Effector CD4-positive, alpha-beta T cell (primary cell): Measurements from ENCODE around the gene LPIN3.

Source experiments
- DNase-seq: peaks from one replicate; pipeline ENCODE4 v3.0.0-alpha.2; 2020

The LPIN3 gene

GRCh38 chr20:41352106-41352505, 11.5 kb downstream of the LPIN3 start:
- no peak for DNase-seq

- no peak for DNase-seq
Measured at GRCh38 chr20:41352666-41353065, 12.0 kb downstream of the LPIN3 start.

- no peak for DNase-seq
Measured at GRCh38 chr20:41353530-41353929, 12.9 kb downstream of the LPIN3 start.

- DNase-seq, result no peak
Measured at GRCh38 chr20:41355192-41355591, 14.6 kb downstream of the LPIN3 start.

GRCh38 chr20:41355598-41356203, 15.1 kb downstream of the LPIN3 start:
- DNase-seq, result no peak

GRCh38 chr20:41356951-41357350, 16.3 kb downstream of the LPIN3 start:
- no peak for DNase-seq

GRCh38 chr20:41357424-41358163, 17.0 kb downstream of the LPIN3 start:
- DNase-seq, result no peak

GRCh38 chr20:41358230-41358629, 17.6 kb downstream of the LPIN3 start:
- DNase-seq, result no peak

GRCh38 chr20:41358717-41359116, 18.1 kb downstream of the LPIN3 start:
- DNase-seq, result no peak

GRCh38 chr20:41359541-41360011, 19.0 kb downstream of the LPIN3 start:
- DNase-seq, result no peak

- DNase-seq, result no peak
Measured at GRCh38 chr20:41360831-41361756, 20.5 kb downstream of the LPIN3 start.

- no peak for DNase-seq
Measured at GRCh38 chr20:41361757-41362747, 21.4 kb downstream of the LPIN3 start.

GRCh38 chr20:41362748-41363140, 22.1 kb downstream of the LPIN3 start:
- DNase-seq, result no peak

- DNase-seq, result no peak
Measured at GRCh38 chr20:41363601-41364000, 23.0 kb downstream of the LPIN3 start.

- no peak for DNase-seq
Measured at GRCh38 chr20:41364236-41364855, 23.7 kb downstream of the LPIN3 start.

GRCh38 chr20:41364967-41365765, 24.5 kb downstream of the LPIN3 start:
- no peak for DNase-seq

- no peak for DNase-seq
Measured at GRCh38 chr20:41365777-41366545, 25.3 kb downstream of the LPIN3 start.

- no peak for DNase-seq
Measured at GRCh38 chr20:41366546-41367392, 26.1 kb downstream of the LPIN3 start, which contains the start of gene EMILIN3. TSS of gene EMILIN3 (minus strand) at chr20:41366818. CDS start at chr20:41366634, 184 bp downstream.

GRCh38 chr20:41367393-41367695, 26.7 kb downstream of the LPIN3 start:
- DNase-seq, result no peak
